ENCODE measurements around the gene SLK.

SLK gene

GRCh38 chr10:103947799-103948516, 19.0 kb upstream of the SLK start:
- peak; percentile 42 for FAIRE-seq
- TF ChIP-seq POLR2AphosphoS5 (IDR thresholded peaks at IDR 0.05; ENCODE audit: low read depth, low read length) (no peak), TAF1 (IDR thresholded peaks at IDR 0.05; ENCODE audit: borderline replicate concordance, low read depth, low read length) (no peak), POLR2A (IDR thresholded peaks at IDR 0.05; ENCODE audit: low read depth, low read length) (no peak)
- DNase-seq (ENCODE audit: insufficient read length): no peak

- TF ChIP-seq TAF1 (IDR thresholded peaks at IDR 0.05; ENCODE audit: borderline replicate concordance, low read depth, low read length): no peak
- no peak for TF ChIP-seq POLR2A (IDR thresholded peaks at IDR 0.05; ENCODE audit: low read depth, low read length)
- no peak for TF ChIP-seq POLR2AphosphoS5 (IDR thresholded peaks at IDR 0.05; ENCODE audit: low read depth, low read length)
- FAIRE-seq: no peak
- DNase-seq (ENCODE audit: insufficient read length): no peak
These were observed 17.2 kb upstream of the SLK start for GRCh38 chr10:103949728-103950127.

- TF ChIP-seq TAF1 (IDR thresholded peaks at IDR 0.05; ENCODE audit: borderline replicate concordance, low read depth, low read length) (no peak), POLR2AphosphoS5 (IDR thresholded peaks at IDR 0.05; ENCODE audit: low read depth, low read length) (no peak), POLR2A (IDR thresholded peaks at IDR 0.05; ENCODE audit: low read depth, low read length) (no peak)
- DNase-seq (ENCODE audit: insufficient read length): no peak
- FAIRE-seq: no peak
These were observed 15.8 kb upstream of the SLK start for GRCh38 chr10:103951183-103951582.

GRCh38 chr10:103951942-103952341, 15.0 kb upstream of the SLK start:
- FAIRE-seq (no peak), DNase-seq (ENCODE audit: insufficient read length) (no peak)
- TF ChIP-seq POLR2A (IDR thresholded peaks at IDR 0.05; ENCODE audit: low read depth, low read length) (no peak), POLR2AphosphoS5 (IDR thresholded peaks at IDR 0.05; ENCODE audit: low read depth, low read length) (no peak), TAF1 (IDR thresholded peaks at IDR 0.05; ENCODE audit: borderline replicate concordance, low read depth, low read length) (no peak)

GRCh38 chr10:103954543-103954942, 12.4 kb upstream of the SLK start:
- FAIRE-seq: no peak
- TF ChIP-seq TAF1 (IDR thresholded peaks at IDR 0.05; ENCODE audit: borderline replicate concordance, low read depth, low read length) (no peak), POLR2AphosphoS5 (IDR thresholded peaks at IDR 0.05; ENCODE audit: low read depth, low read length) (no peak), POLR2A (IDR thresholded peaks at IDR 0.05; ENCODE audit: low read depth, low read length) (no peak)
- no peak for DNase-seq (ENCODE audit: insufficient read length)

GRCh38 chr10:103958996-103959395, 7.9 kb upstream of the SLK start:
- FAIRE-seq (no peak), DNase-seq (ENCODE audit: insufficient read length) (no peak)
- TF ChIP-seq POLR2AphosphoS5 (IDR thresholded peaks at IDR 0.05; ENCODE audit: low read depth, low read length) (no peak), POLR2A (IDR thresholded peaks at IDR 0.05; ENCODE audit: low read depth, low read length) (no peak), TAF1 (IDR thresholded peaks at IDR 0.05; ENCODE audit: borderline replicate concordance, low read depth, low read length) (no peak)

GRCh38 chr10:103960103-103960502, 6.8 kb upstream of the SLK start:
- TF ChIP-seq TAF1 (IDR thresholded peaks at IDR 0.05; ENCODE audit: borderline replicate concordance, low read depth, low read length): no peak
- no peak for TF ChIP-seq POLR2AphosphoS5 (IDR thresholded peaks at IDR 0.05; ENCODE audit: low read depth, low read length)
- TF ChIP-seq POLR2A (IDR thresholded peaks at IDR 0.05; ENCODE audit: low read depth, low read length): no peak
- DNase-seq (ENCODE audit: insufficient read length) (no peak), FAIRE-seq (no peak)

- peak; percentile 32 for DNase-seq (ENCODE audit: insufficient read length)
- TF ChIP-seq POLR2AphosphoS5 (IDR thresholded peaks at IDR 0.05; ENCODE audit: low read depth, low read length) (no peak), TAF1 (IDR thresholded peaks at IDR 0.05; ENCODE audit: borderline replicate concordance, low read depth, low read length) (no peak), POLR2A (IDR thresholded peaks at IDR 0.05; ENCODE audit: low read depth, low read length) (no peak)
- FAIRE-seq: peak; percentile 53
These were observed 620 bp downstream of the SLK start for GRCh38 chr10:103967448-103968071.

GRCh38 chr10:103968441-103969391, 1.8 kb downstream of the SLK start:
- FAIRE-seq: no peak
- TF ChIP-seq POLR2A (IDR thresholded peaks at IDR 0.05; ENCODE audit: low read depth, low read length) (no peak), TAF1 (IDR thresholded peaks at IDR 0.05; ENCODE audit: borderline replicate concordance, low read depth, low read length) (no peak), POLR2AphosphoS5 (IDR thresholded peaks at IDR 0.05; ENCODE audit: low read depth, low read length) (no peak)
- DNase-seq (ENCODE audit: insufficient read length): no peak

- TF ChIP-seq POLR2A (IDR thresholded peaks at IDR 0.05; ENCODE audit: low read depth, low read length): no peak
- TF ChIP-seq POLR2AphosphoS5 (IDR thresholded peaks at IDR 0.05; ENCODE audit: low read depth, low read length): no peak
- TF ChIP-seq TAF1 (IDR thresholded peaks at IDR 0.05; ENCODE audit: borderline replicate concordance, low read depth, low read length): no peak
- DNase-seq (ENCODE audit: insufficient read length) (no peak), FAIRE-seq (no peak)
These were observed 2.5 kb downstream of the SLK start for GRCh38 chr10:103969436-103969835.
